Mesenchymal stem cell (in vitro differentiated cells and primary cell): ENCODE measurements around the gene CDK5RAP2.

Source experiments
- DNase-seq: peaks from one replicate; pipeline ENCODE4 v3.0.0-alpha.2; 2013
- H2AFZ ChIP-seq: one replicate; pipeline ENCODE4 v1.6.1; 2013; ENCODE audit warnings: low read depth, mild to moderate bottlenecking, control low read depth, inconsistent platforms, low read length, moderate library complexity
- H2AK5ac ChIP-seq: 2 replicates; pipeline ENCODE4 v1.6.1; 2013; ENCODE audit warnings: low read length, moderate library complexity, mild to moderate bottlenecking, inconsistent platforms; ENCODE audit not compliant: severe bottlenecking
- H2BK120ac ChIP-seq: one replicate; pipeline ENCODE4 v1.6.1; 2013; ENCODE audit warnings: low read depth, mild to moderate bottlenecking, inconsistent platforms, low read length, moderate library complexity
- H2BK12ac ChIP-seq, 2 experiments: one replicate each; pipeline ENCODE4 v1.6.1; 2013; ENCODE audit warnings: inconsistent platforms in 2 of 2, low read length in 2 of 2, mild to moderate bottlenecking in 2 of 2, moderate library complexity in 2 of 2, control low read depth in 1 of 2
- H2BK15ac ChIP-seq: one replicate; pipeline ENCODE4 v1.6.1; 2013; ENCODE audit warnings: mild to moderate bottlenecking, low read depth, inconsistent platforms; ENCODE audit not compliant: poor library complexity, severe bottlenecking
- H2BK5ac ChIP-seq: 2 replicates; pipeline ENCODE4 v1.6.1; 2013; ENCODE audit warnings: low read depth, mild to moderate bottlenecking, low read length, control low read depth, inconsistent platforms; ENCODE audit not compliant: poor library complexity, severe bottlenecking
- H3K14ac ChIP-seq, 2 experiments: one replicate each; pipeline ENCODE4 v1.6.1; 2013; ENCODE audit warnings: inconsistent platforms in 2 of 2, low read length in 2 of 2, control low read depth in 1 of 2, mild to moderate bottlenecking in 1 of 2, moderate library complexity in 1 of 2
- H3K18ac ChIP-seq, 2 experiments: one replicate each; pipeline ENCODE4 v1.6.1; 2013; ENCODE audit warnings: inconsistent platforms in 2 of 2, low read length in 2 of 2, control low read depth in 1 of 2, low read depth in 1 of 2, mild to moderate bottlenecking in 1 of 2
- H3K23ac ChIP-seq, 2 experiments: one replicate each; pipeline ENCODE4 v1.6.1; 2013; ENCODE audit warnings: inconsistent platforms in 2 of 2, low read length in 2 of 2, mild to moderate bottlenecking in 2 of 2, moderate library complexity in 2 of 2, control low read depth in 1 of 2
- H3K27ac ChIP-seq: 2 replicates; pipeline ENCODE4 v1.5.1; 2013; ENCODE audit warnings: mild to moderate bottlenecking, moderate library complexity, low read length, control low read depth, inconsistent platforms; ENCODE audit not compliant: poor library complexity, severe bottlenecking
- H3K27me3 ChIP-seq, 2 experiments: 2 replicates each; pipeline versions ENCODE4 v1.6.1 to v1.7.0; 2013; ENCODE audit warnings: low read length in 2 of 2, mild to moderate bottlenecking in 2 of 2, moderate library complexity in 2 of 2, control low read depth in 1 of 2, inconsistent platforms in 1 of 2; ENCODE audit not compliant: control insufficient read depth in 1 of 2, insufficient read depth in 1 of 2
- H3K36me3 ChIP-seq, 2 experiments: 2 replicates each; pipeline versions ENCODE4 v1.6.1 to v1.7.0; 2013; ENCODE audit warnings: low read length in 2 of 2, control low read depth in 1 of 2, inconsistent platforms in 1 of 2, low read depth in 1 of 2, mild to moderate bottlenecking in 1 of 2; ENCODE audit not compliant: insufficient read depth in 2 of 2, control insufficient read depth in 1 of 2
- H3K4ac ChIP-seq, 2 experiments: one replicate each; pipeline ENCODE4 v1.6.1; 2013; ENCODE audit warnings: inconsistent platforms in 2 of 2, low read length in 2 of 2, mild to moderate bottlenecking in 2 of 2, moderate library complexity in 2 of 2, control low read depth in 1 of 2, low read depth in 1 of 2
- H3K4me1 ChIP-seq: 2 replicates; pipeline ENCODE4 v1.6.1; 2013; ENCODE audit warnings: low read depth, low read length, control low read depth; ENCODE audit not compliant: control insufficient read depth, insufficient read depth
- H3K4me2 ChIP-seq: 2 replicates; pipeline ENCODE4 v1.6.1; 2013; ENCODE audit warnings: low read length, mild to moderate bottlenecking, inconsistent platforms; ENCODE audit not compliant: poor library complexity, severe bottlenecking
- H3K4me3 ChIP-seq, 2 experiments: 2 replicates each; pipeline versions ENCODE4 v1.5.1 to v1.7.0; 2013; ENCODE audit warnings: low read length in 2 of 2, mild to moderate bottlenecking in 2 of 2, control low read depth in 1 of 2, low read depth in 1 of 2; ENCODE audit not compliant: insufficient read depth in 1 of 2
- H3K79me1 ChIP-seq: replicated peaks from 2 replicates; pipeline ENCODE4 v1.6.1; 2013; ENCODE audit warnings: mild to moderate bottlenecking, control low read depth, low read length, inconsistent platforms; ENCODE audit not compliant: poor library complexity, severe bottlenecking
- H3K9ac ChIP-seq: 2 replicates; pipeline ENCODE4 v1.7.0; 2013; ENCODE audit warnings: mild to moderate bottlenecking, low read length, moderate library complexity
- H3K9me3 ChIP-seq: 2 replicates; pipeline ENCODE4 v1.7.0; 2013; ENCODE audit warnings: mild to moderate bottlenecking, low read length; ENCODE audit not compliant: control insufficient read depth
- H4K8ac ChIP-seq: one replicate; pipeline ENCODE4 v1.6.1; 2013; ENCODE audit warnings: inconsistent platforms, mild to moderate bottlenecking, low read length, moderate library complexity
- H4K91ac ChIP-seq: one replicate; pipeline ENCODE4 v1.6.1; 2013; ENCODE audit warnings: mild to moderate bottlenecking, low read length, inconsistent platforms
- WGBS: methylation state at CpG from one replicate; pipeline ENCODE4 v1.1.7; 2013; ENCODE audit warnings: mixed read lengths; 5-methylcytosine and 5-hydroxymethylcytosine counted together

Gene CDK5RAP2

DNA sequence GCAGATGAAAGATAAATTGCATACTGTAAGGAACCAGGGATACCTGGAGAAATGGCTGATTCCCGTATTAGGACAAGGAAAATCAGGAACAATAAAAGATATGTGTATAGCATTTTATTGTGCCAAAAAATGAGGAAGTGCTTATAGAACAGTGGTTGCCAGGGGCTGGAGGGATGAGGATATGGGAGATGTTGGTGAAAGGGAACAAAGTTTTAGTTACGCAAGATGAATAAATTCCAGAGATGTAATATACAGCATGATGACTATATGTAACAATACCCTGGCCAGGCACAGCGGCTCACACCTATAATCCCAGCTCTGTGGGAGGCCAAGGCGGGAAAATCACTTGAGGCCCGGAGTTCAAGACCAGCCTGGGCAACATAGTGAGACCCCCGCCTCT lies 101.8 kb downstream of the CDK5RAP2 start:
- no peak overlapping the region for H3K4me2 ChIP-seq
- H3K27ac ChIP-seq = no peak overlapping the region
- no peak overlapping the region for H2BK5ac ChIP-seq
- peaks cover 2% of the 10 kb centered on the region for H3K4me1 ChIP-seq
- peaks cover 7% of the 10 kb centered on the region for H3K79me1 ChIP-seq
- H4K8ac ChIP-seq = no peak overlapping the region
- H2BK15ac ChIP-seq = no peak overlapping the region
- 99% methylated on average over 5 of the region's 6 CpGs for WGBS
- no peak overlapping the region for H2BK120ac ChIP-seq
- no peak overlapping the region for H4K91ac ChIP-seq
- no peaks in the 10 kb centered on the region for H3K27me3 ChIP-seq
- no peak overlapping the region for H3K23ac ChIP-seq
- no peak overlapping the region for H2AK5ac ChIP-seq
- H2AFZ ChIP-seq = no peak overlapping the region
- DNase-seq = no peak
- H3K9ac ChIP-seq = peak overlapping the region; percentile 50
- H3K9me3 ChIP-seq = no peaks in the 10 kb centered on the region
- no peak overlapping the region for H3K14ac ChIP-seq
- H3K18ac ChIP-seq = no peak overlapping the region
- H3K4ac ChIP-seq = no peak overlapping the region
- H3K4me3 ChIP-seq = no peak overlapping the region
- H2BK12ac ChIP-seq = no peak overlapping the region
- H3K36me3 ChIP-seq = peaks cover 0 to 20% of the 10 kb centered on the region in 2 experiments

DNA sequence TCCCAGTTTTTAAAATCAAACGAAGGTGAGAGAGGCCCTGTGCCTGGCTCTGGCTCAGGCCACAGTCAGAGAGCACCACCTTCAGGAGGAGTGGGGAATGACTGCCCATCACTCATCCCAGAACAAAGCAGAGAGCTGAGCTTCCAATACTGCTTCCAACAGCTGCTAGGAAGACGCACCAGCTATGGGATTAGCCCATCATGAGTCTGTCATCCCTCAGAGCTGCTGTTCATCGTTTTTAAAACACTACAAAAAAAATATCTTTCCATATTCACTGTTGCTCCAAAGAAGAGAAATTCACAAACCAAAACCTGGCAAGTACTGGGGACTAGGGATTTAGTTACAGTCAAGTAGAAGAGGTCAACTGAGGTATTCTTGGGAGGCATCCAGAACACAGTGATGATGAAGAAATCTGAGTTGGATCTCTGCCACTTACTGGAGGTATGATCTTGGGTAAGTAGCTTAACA lies 102.4 kb downstream of the CDK5RAP2 start:
- Histone ChIP-seq H3K79me1 (peaks cover 3% of the 10 kb centered on the region), H3K4me1 (peaks cover 2% of the 10 kb centered on the region), H3K9ac (peak overlapping the region; percentile 50), H2BK12ac (no peak overlapping the region), H2BK5ac (no peak overlapping the region), H3K36me3 (peaks cover 4 to 15% of the 10 kb centered on the region in 2 experiments), H3K9me3 (no peaks in the 10 kb centered on the region), H3K27ac (no peak overlapping the region), H4K91ac (no peak overlapping the region), H3K4me3 (no peak overlapping the region), H2BK120ac (no peak overlapping the region), H4K8ac (no peak overlapping the region), H3K18ac (no peak overlapping the region), H3K4me2 (no peak overlapping the region), H2AFZ (no peak overlapping the region), H3K27me3 (no peaks in the 10 kb centered on the region), H3K23ac (no peak overlapping the region), H3K4ac (no peak overlapping the region), H2AK5ac (no peak overlapping the region), H2BK15ac (no peak overlapping the region), H3K14ac (no peak overlapping the region)
- WGBS = 46% methylated on average over 1 of the region's 3 CpGs
- DNase-seq = peak; percentile 63

DNA sequence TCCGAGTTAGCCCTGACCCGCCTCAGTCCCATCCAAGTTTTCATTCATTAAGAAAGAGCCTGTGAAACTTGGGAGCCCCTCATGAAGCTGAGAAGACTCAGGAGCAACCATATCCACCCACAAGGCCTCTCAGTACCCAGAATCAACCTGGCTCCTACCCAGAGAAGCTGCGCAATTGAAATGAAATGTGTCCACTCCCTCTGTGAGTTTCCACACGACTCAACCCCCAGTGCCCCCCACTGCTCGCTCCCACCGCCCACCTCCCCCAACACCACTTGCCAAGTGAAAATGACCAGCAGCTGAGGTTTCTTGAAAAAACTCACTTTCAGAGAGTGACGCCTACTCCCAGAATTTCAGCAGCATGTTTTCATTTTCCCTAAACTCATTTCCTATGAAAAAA lies 104.6 kb downstream of the CDK5RAP2 start:
- H3K9me3 ChIP-seq = no peaks in the 10 kb centered on the region
- 98% methylated on average over 7 of the region's 7 CpGs for WGBS
- H3K14ac ChIP-seq = no peak overlapping the region
- H2BK12ac ChIP-seq = no peak overlapping the region
- H2BK5ac ChIP-seq = no peak overlapping the region
- no peak overlapping the region for H3K18ac ChIP-seq
- H3K27ac ChIP-seq = no peak overlapping the region
- H3K9ac ChIP-seq = peak overlapping the region; percentile 87
- peaks cover 12 to 19% of the 10 kb centered on the region in 2 experiments for H3K36me3 ChIP-seq
- H2BK120ac ChIP-seq = no peak overlapping the region
- no peak overlapping the region for H3K4me2 ChIP-seq
- no peaks in the 10 kb centered on the region for H3K27me3 ChIP-seq
- H3K4me1 ChIP-seq = no peaks in the 10 kb centered on the region
- H3K23ac ChIP-seq = no peak overlapping the region
- H2AFZ ChIP-seq = no peak overlapping the region
- no peak overlapping the region for H3K4ac ChIP-seq
- no peak overlapping the region for H2AK5ac ChIP-seq
- H2BK15ac ChIP-seq = no peak overlapping the region
- no peak overlapping the region for H4K8ac ChIP-seq
- peaks cover 5% of the 10 kb centered on the region for H3K79me1 ChIP-seq
- DNase-seq = no peak
- H4K91ac ChIP-seq = no peak overlapping the region
- peak overlapping the region in 1 of 2 experiments; percentile 60 for H3K4me3 ChIP-seq

DNA sequence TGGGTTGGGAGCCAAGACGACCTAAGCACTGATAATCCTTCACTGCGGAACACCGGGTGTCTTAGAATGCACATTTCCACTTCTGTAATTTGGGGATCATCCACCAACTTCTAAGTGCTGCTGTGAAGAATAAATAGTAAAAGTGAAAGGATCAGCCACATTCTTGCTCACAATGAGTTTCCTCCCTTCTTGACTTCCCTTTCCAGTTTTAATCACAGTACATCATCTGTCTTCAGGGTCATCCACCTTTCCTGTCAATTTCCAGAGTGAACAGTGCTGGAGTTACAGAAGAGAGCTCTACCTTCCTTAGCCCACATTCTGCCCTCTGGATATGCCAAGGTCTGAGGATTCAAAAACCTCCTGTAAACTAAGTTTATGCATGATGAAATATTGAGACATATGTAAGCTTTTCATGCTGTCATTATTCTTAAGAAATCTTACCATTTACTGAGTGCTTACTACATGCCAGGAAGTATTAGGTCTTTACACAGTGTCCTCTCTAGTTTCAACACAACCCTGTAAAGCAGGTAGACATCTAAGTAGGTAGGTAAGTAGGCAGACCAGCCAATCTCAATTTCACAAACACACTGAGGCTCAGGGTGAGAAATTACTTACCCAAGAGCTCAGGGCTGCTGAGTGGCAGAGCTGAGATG lies 105.2 kb downstream of the CDK5RAP2 start:
- Histone ChIP-seq H3K4ac (no peak overlapping the region), H3K27me3 (no peaks in the 10 kb centered on the region)
- 95% methylated on average over 3 of the region's 3 CpGs for WGBS

More for the DNA sequence above, 105.2 kb downstream of the CDK5RAP2 start:
- no peak overlapping the region for H3K18ac ChIP-seq
- H3K4me2 ChIP-seq = no peak overlapping the region
- H3K36me3 ChIP-seq = peaks cover 12 to 21% of the 10 kb centered on the region in 2 experiments
- H3K79me1 ChIP-seq = peaks cover 5% of the 10 kb centered on the region
- H3K14ac ChIP-seq = no peak overlapping the region
- no peak overlapping the region for H2AK5ac ChIP-seq
- no peak overlapping the region for H2BK12ac ChIP-seq
- no peak overlapping the region for H2BK15ac ChIP-seq
- H4K91ac ChIP-seq = no peak overlapping the region
- H4K8ac ChIP-seq = no peak overlapping the region
- H2BK120ac ChIP-seq = no peak overlapping the region
- H3K9me3 ChIP-seq = no peaks in the 10 kb centered on the region
- no peak overlapping the region for H2BK5ac ChIP-seq
- H3K27ac ChIP-seq = no peak overlapping the region
- no peak overlapping the region for H2AFZ ChIP-seq
- no peak overlapping the region for H3K23ac ChIP-seq
- peak overlapping the region in 1 of 2 experiments; percentile 60 for H3K4me3 ChIP-seq
- no peak for DNase-seq
- H3K9ac ChIP-seq = peak overlapping the region; percentile 87
- H3K4me1 ChIP-seq = no peaks in the 10 kb centered on the region
